Measurements from ENCODE around the gene UGT3A1. TPM values are rescaled to one million over a fixed set of nuclear protein-coding genes. Genes with fewer than 3 reads are reported as not detected.
A peak's percentile ranks its signal among the peaks of the same experiment; 100 is the strongest.

The UGT3A1 gene
- total RNA-seq, 1 experiment from 2014 or later, result 0.19 TPM

- ChIA-PET POLR2A (ENCODE audit: low non-redundant PET) (no interaction called here), CTCF (no interaction called here)
- BruUV-seq (replicated peaks), result no TSS peak
- intact Hi-C loops (cut with micrococcal nuclease; ENCODE audit: unreplicated experiment), result no loop called here
- TF ChIP-seq, protein P1, sequence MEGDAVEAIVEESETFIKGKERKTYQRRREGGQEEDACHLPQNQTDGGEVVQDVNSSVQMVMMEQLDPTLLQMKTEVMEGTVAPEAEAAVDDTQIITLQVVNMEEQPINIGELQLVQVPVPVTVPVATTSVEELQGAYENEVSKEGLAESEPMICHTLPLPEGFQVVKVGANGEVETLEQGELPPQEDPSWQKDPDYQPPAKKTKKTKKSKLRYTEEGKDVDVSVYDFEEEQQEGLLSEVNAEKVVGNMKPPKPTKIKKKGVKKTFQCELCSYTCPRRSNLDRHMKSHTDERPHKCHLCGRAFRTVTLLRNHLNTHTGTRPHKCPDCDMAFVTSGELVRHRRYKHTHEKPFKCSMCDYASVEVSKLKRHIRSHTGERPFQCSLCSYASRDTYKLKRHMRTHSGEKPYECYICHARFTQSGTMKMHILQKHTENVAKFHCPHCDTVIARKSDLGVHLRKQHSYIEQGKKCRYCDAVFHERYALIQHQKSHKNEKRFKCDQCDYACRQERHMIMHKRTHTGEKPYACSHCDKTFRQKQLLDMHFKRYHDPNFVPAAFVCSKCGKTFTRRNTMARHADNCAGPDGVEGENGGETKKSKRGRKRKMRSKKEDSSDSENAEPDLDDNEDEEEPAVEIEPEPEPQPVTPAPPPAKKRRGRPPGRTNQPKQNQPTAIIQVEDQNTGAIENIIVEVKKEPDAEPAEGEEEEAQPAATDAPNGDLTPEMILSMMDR (conservative IDR thresholded peaks at IDR 0.05; ENCODE audit: low read depth, low read length), result no peak
- TF ChIP-seq EZH2 (IDR thresholded peaks at IDR 0.05; ENCODE audit: borderline replicate concordance, low read depth, low read length, poor library complexity, severe bottlenecking), result no peak
- DNase-seq (ENCODE audit: low spot score), result no peak
- no peak overlapping the region for H3K4me3 ChIP-seq (ENCODE audit: low read depth, low read length, poor library complexity, severe bottlenecking)
- H3K4me1 ChIP-seq (ENCODE audit: insufficient read depth, low read length, poor library complexity, severe bottlenecking), result no peaks in the 10 kb centered on the region
- H3K27ac ChIP-seq (ENCODE audit: low read depth, low read length, poor library complexity, severe bottlenecking), result no peak overlapping the region
- no peaks in the 10 kb centered on the region for H3K9me3 ChIP-seq (ENCODE audit: low read depth, low read length, poor library complexity, severe bottlenecking)
- peaks cover 11% of the 10 kb centered on the region for H3K27me3 ChIP-seq (replicated peaks; ENCODE audit: insufficient read depth, low read depth, low read length, poor library complexity)
- no peaks in the 10 kb centered on the region for H3K36me3 ChIP-seq (ENCODE audit: insufficient read depth, low read length, poor library complexity, severe bottlenecking)
Observed at GRCh38 chr5:35954175-35954574, 37.0 kb downstream of the UGT3A1 start.

- POLR2A ChIA-PET (ENCODE audit: low non-redundant PET), result no interaction called here
- Histone ChIP-seq H3K9me3 (ENCODE audit: low read depth, low read length, poor library complexity, severe bottlenecking) (no peaks in the 10 kb centered on the region), H3K4me1 (ENCODE audit: insufficient read depth, low read length, poor library complexity, severe bottlenecking) (no peaks in the 10 kb centered on the region), H3K4me3 (ENCODE audit: low read depth, low read length, poor library complexity, severe bottlenecking) (no peak overlapping the region), H3K27ac (ENCODE audit: low read depth, low read length, poor library complexity, severe bottlenecking) (no peak overlapping the region), H3K36me3 (ENCODE audit: insufficient read depth, low read length, poor library complexity, severe bottlenecking) (no peaks in the 10 kb centered on the region), H3K27me3 (replicated peaks; ENCODE audit: insufficient read depth, low read depth, low read length, poor library complexity) (no peaks in the 10 kb centered on the region)
- DNase-seq (ENCODE audit: low spot score), result no peak
- TF ChIP-seq, protein P1 (conservative IDR thresholded peaks at IDR 0.05; ENCODE audit: low read depth, low read length), result no peak
- TF ChIP-seq EZH2 (IDR thresholded peaks at IDR 0.05; ENCODE audit: borderline replicate concordance, low read depth, low read length, poor library complexity, severe bottlenecking), result no peak
- BruUV-seq (replicated peaks), result no TSS peak
- CTCF ChIA-PET, result no interaction called here
- intact Hi-C loops (cut with micrococcal nuclease; ENCODE audit: unreplicated experiment), result no loop called here
Observed at GRCh38 chr5:35947085-35947484, 44.1 kb downstream of the UGT3A1 start.

DNA sequence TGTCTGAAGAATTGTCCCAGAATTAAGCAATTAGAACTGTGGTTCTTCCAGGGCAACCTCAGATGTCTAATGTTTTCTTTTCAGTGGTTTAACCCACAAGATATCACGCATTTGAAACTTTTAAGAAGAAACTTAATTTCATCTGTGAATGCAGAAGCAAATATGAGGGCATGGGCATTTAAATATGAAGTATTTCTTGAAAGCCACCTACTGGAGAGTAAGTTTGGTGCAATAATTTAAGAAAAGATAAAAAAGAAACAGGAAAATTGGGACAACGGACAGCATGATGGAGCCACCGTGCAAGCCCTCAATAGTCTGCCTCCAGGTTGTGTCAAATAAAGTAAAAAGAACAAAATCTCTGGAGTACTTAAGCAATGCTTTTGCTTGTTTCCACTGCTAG lies 51.6 kb downstream of the UGT3A1 start:
- TF ChIP-seq, protein P1 (conservative IDR thresholded peaks at IDR 0.05; ENCODE audit: low read depth, low read length), result peak; percentile 44; the same call in 1 of the 2 replicates
- TF ChIP-seq EZH2 (IDR thresholded peaks at IDR 0.05; ENCODE audit: borderline replicate concordance, low read depth, low read length, poor library complexity, severe bottlenecking), result no peak
- DNase-seq (ENCODE audit: low spot score), result no peak

More for the DNA sequence above, 51.6 kb downstream of the UGT3A1 start:
- POLR2A ChIA-PET (ENCODE audit: low non-redundant PET), result no interaction called here
- no peaks in the 10 kb centered on the region for H3K36me3 ChIP-seq (ENCODE audit: insufficient read depth, low read length, poor library complexity, severe bottlenecking)
- no peaks in the 10 kb centered on the region for H3K9me3 ChIP-seq (ENCODE audit: low read depth, low read length, poor library complexity, severe bottlenecking)
- no peak overlapping the region for H3K4me3 ChIP-seq (ENCODE audit: low read depth, low read length, poor library complexity, severe bottlenecking)
- H3K4me1 ChIP-seq (ENCODE audit: insufficient read depth, low read length, poor library complexity, severe bottlenecking), result no peaks in the 10 kb centered on the region
- no peak overlapping the region for H3K27ac ChIP-seq (ENCODE audit: low read depth, low read length, poor library complexity, severe bottlenecking)
- BruUV-seq (replicated peaks), result no TSS peak
- CTCF ChIA-PET, result no interaction called here
- H3K27me3 ChIP-seq (replicated peaks; ENCODE audit: insufficient read depth, low read depth, low read length, poor library complexity), result no peaks in the 10 kb centered on the region
- intact Hi-C loops (cut with micrococcal nuclease; ENCODE audit: unreplicated experiment), result no loop called here

Measured in A673 (cell line).